GM12878 (cell line): ENCODE results near the gene AMY1C. TPM values are rescaled to one million over a fixed set of nuclear protein-coding genes. Genes with fewer than 3 reads are reported as not detected.
A peak's percentile ranks its signal among the peaks of the same experiment; 100 is the strongest.

Experiments
- ATAC-seq: fragments of 200-7000 bp; cut with Tn5 transposase; 3 replicates; pipeline ENCODE4 v1.9.1; 2020; ENCODE audit warnings: mild to moderate bottlenecking, moderate library complexity
- BruUV-seq: library from RNA; stranded (reverse); fragments of 400-500 nt; replicated peaks from 2 replicates; lab custom pipeline; 2021; lab: Mats Ljungman, UMichigan
- CTCF ChIA-PET: fragments of 300-600 bp; sonication (Branson Sonifier 250); formaldehyde crosslinking; extraction: SDS; loops from one replicate; lab custom pipeline; 2021; ENCODE audit warnings: inconsistent platforms; lab: Yijun Ruan, JAX
- POLR2A ChIA-PET: fragments of 350-600 bp; formaldehyde crosslinking; extraction: SDS; loops from one replicate; lab custom pipeline; 2021; ENCODE audit warnings: inconsistent platforms; lab: Charles Lee
- RAD21 ChIA-PET: fragments of 300-600 bp; sonication (Branson Sonifier 250); formaldehyde crosslinking; loops from one replicate; lab custom pipeline; 2023; ENCODE audit warnings: antibody characterized with exemption; ENCODE audit not compliant: unreplicated experiment; lab: Charles Lee
- SMC1A ChIA-PET: fragments of 300-600 bp; sonication (Branson Sonifier 250); formaldehyde crosslinking; loops from one replicate; lab custom pipeline; 2023; ENCODE audit not compliant: unreplicated experiment, uncharacterized antibody; lab: Charles Lee
- DNase-seq: peaks from one replicate; pipeline ENCODE4 v3.0.0-alpha.2; 2011; ENCODE audit warnings: low read depth, low spot score
- FAIRE-seq: peaks from 3 replicates; lab custom pipeline; 2011; peaks lifted over from hg19 to GRCh38; lab: Jason Lieb, UNC
- H2AFZ ChIP-seq: 2 replicates; pipeline ENCODE4 v1.6.0; 2011; ENCODE audit warnings: low read depth, low read length, control low read depth; ENCODE audit not compliant: control insufficient read depth
- H3K27ac ChIP-seq: 2 replicates; pipeline ENCODE4 v1.5.1; 2011; ENCODE audit warnings: control low read depth; ENCODE audit not compliant: control insufficient read depth, insufficient read depth
- H3K27me3 ChIP-seq, 2 experiments: replicated peaks in 1 of 2; 2 replicates each; pipeline versions ENCODE4 v1.6.0 to v1.6.1; 2011; ENCODE audit warnings: low read length in 1 of 2; ENCODE audit not compliant: control insufficient read depth in 2 of 2, insufficient read depth in 2 of 2
- H3K36me3 ChIP-seq, 2 experiments: 2 replicates each; pipeline ENCODE4 v1.5.1; 2011; ENCODE audit warnings: low read length in 1 of 2; ENCODE audit not compliant: control insufficient read depth in 2 of 2, insufficient read depth in 2 of 2
- H3K4me1 ChIP-seq: 2 replicates; pipeline ENCODE4 v1.6.1; 2011; ENCODE audit warnings: mild to moderate bottlenecking, low read length, moderate library complexity, mixed read lengths; ENCODE audit not compliant: control insufficient read depth, insufficient read depth
- H3K4me2 ChIP-seq: 2 replicates; pipeline ENCODE4 v1.6.0; 2011; ENCODE audit warnings: control low read depth; ENCODE audit not compliant: control insufficient read depth, insufficient read depth
- H3K4me3 ChIP-seq: fragments of 200-600 bp; sonication (generic); 2 replicates; pipeline ENCODE4 v1.5.1; 2016
- H3K79me2 ChIP-seq: 2 replicates; pipeline ENCODE4 v1.6.0; 2011; ENCODE audit warnings: low read length; ENCODE audit not compliant: control insufficient read depth, insufficient read depth
- H3K9ac ChIP-seq: 2 replicates; pipeline ENCODE4 v1.8.0; 2011; ENCODE audit warnings: low read length, control low read depth, mixed read lengths; ENCODE audit not compliant: control insufficient read depth, insufficient read depth
- H3K9me3 ChIP-seq: replicated peaks from 3 replicates; pipeline ENCODE4 v1.5.1; 2011; ENCODE audit warnings: mild to moderate bottlenecking, low read length; ENCODE audit not compliant: control insufficient read depth, insufficient read depth
- H4K20me1 ChIP-seq: 2 replicates; pipeline ENCODE4 v1.6.0; 2011; ENCODE audit not compliant: control insufficient read depth, insufficient read depth
- MEF2A ChIP-seq: IDR thresholded peaks from 2 replicates; pipeline ENCODE4 v1.6.1; 2011; ENCODE audit warnings: low read depth, mild to moderate bottlenecking, low read length, moderate library complexity; ENCODE audit not compliant: insufficient read depth
- MEF2B ChIP-seq: fragments of 450-650 bp; IDR thresholded peaks from 2 replicates; pipeline ENCODE4 v1.6.1; 2018; ENCODE audit warnings: mild to moderate bottlenecking, moderate library complexity; ENCODE audit not compliant: partially characterized antibody, poor library complexity, severe bottlenecking
- RAD21 ChIP-seq: IDR thresholded peaks from 2 replicates; pipeline ENCODE4 v1.6.1; 2011; ENCODE audit warnings: mild to moderate bottlenecking, low read depth, low read length, moderate library complexity; ENCODE audit not compliant: insufficient read depth
- SMC3 ChIP-seq: IDR thresholded peaks from 2 replicates; pipeline ENCODE4 v1.6.1; 2011; ENCODE audit warnings: low read length, improper control_type of control experiment, borderline replicate concordance
- TBL1XR1 ChIP-seq: IDR thresholded peaks from 2 replicates; pipeline ENCODE4 v1.6.1; 2012; ENCODE audit warnings: low read depth, low read length, improper control_type of control experiment
- WGBS: methylation state at CpG from one replicate; pipeline ENCODE4 v1.1.6; 2016; ENCODE audit warnings: low lambda C conversion rate; ENCODE audit not compliant: insufficient replicate concordance, insufficient coverage; ENCODE audit errors: missing lambda C conversion rate; 5-methylcytosine and 5-hydroxymethylcytosine counted together
- in situ Hi-C: fragments of 300-500 bp; cut with MboI; formaldehyde crosslinking; loops from 9 replicates; pipeline ENCODE4 v1.14.3; 2018; ENCODE audit warnings: mixed read lengths
- intact Hi-C: fragments of 100-400 bp; cut with micrococcal nuclease; formaldehyde crosslinking; loops from one replicate; pipeline ENCODE4 v1.14.2; 2022; ENCODE audit not compliant: unreplicated experiment
- polyA plus RNA-seq, 11 experiments: library from polyadenylated mRNA; depleted of rRNA in 4 of 11; unstranded in 6 of 11; stranded (reverse) in 5 of 11; fragments of >200 nt; fragmentation: Nextera tagmentation in 4 of 11; fragmentation: Illumina TruSeq in 1 of 11; extraction: Ambion mirVana in 4 of 11; extraction: Trizol in 1 of 11; gene quantifications; 1 replicate in 1 of 11; 2 replicates in 10 of 11; pipeline versions ENCODE4 v1.2.1 to v1.2.3, GENCODE V29; 2011 to 2016; ENCODE audit warnings: inconsistent platforms in 2 of 11, missing spikeins in 2 of 11, low read depth in 1 of 11
- total RNA-seq, 4 experiments: library from RNA; depleted of rRNA in 3 of 4; stranded (reverse); fragments of >200 nt in 3 of 4; fragmentation: Illumina TruSeq in 1 of 4; extraction: Trizol in 1 of 4; gene quantifications; 2 replicates each; pipeline versions ENCODE4 v1.2.1 to v1.2.3, GENCODE V29; 2013 to 2021
- TF ChIP-seq, protein P1 (sequence below), 3 experiments: IDR thresholded peaks in 2 of 3; conservative IDR thresholded peaks in 1 of 3; 2 replicates each; pipeline ENCODE4 v1.5.1; 2011; ENCODE audit warnings: low read depth in 3 of 3, low read length in 3 of 3, mild to moderate bottlenecking in 3 of 3, control low read depth in 2 of 3, moderate library complexity in 2 of 3, inconsistent platforms in 1 of 3, mixed read lengths in 1 of 3; ENCODE audit not compliant: control insufficient read depth in 2 of 3, insufficient read depth in 1 of 3; ENCODE audit errors: extremely low read depth in 1 of 3

The AMY1C gene
- total and polyA plus RNA-seq, 10 of the 15 experiments (the other 5 are each of a cell fraction or from before 2014, with no cell fraction given), result 0.06 to 0.13 (median 0.07) TPM; not detected in 7

- TF ChIP-seq MEF2B, result peak; percentile 33
- peak; percentile 25; the same call in 1 of the 2 replicates for TF ChIP-seq SMC3
- TF ChIP-seq, protein P1, sequence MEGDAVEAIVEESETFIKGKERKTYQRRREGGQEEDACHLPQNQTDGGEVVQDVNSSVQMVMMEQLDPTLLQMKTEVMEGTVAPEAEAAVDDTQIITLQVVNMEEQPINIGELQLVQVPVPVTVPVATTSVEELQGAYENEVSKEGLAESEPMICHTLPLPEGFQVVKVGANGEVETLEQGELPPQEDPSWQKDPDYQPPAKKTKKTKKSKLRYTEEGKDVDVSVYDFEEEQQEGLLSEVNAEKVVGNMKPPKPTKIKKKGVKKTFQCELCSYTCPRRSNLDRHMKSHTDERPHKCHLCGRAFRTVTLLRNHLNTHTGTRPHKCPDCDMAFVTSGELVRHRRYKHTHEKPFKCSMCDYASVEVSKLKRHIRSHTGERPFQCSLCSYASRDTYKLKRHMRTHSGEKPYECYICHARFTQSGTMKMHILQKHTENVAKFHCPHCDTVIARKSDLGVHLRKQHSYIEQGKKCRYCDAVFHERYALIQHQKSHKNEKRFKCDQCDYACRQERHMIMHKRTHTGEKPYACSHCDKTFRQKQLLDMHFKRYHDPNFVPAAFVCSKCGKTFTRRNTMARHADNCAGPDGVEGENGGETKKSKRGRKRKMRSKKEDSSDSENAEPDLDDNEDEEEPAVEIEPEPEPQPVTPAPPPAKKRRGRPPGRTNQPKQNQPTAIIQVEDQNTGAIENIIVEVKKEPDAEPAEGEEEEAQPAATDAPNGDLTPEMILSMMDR (IDR thresholded peaks at IDR 0.05 in 2 of 3, conservative IDR thresholded peaks at IDR 0.05 in 1 of 3; ENCODE audit: control insufficient read depth in 2 of 3, extremely low read depth in 1 of 3, insufficient read depth in 1 of 3, low read depth in 3 of 3, low read length in 3 of 3), result peak in 2 of 3 experiments; percentile 19 to 53; a peak in 2 of 6 replicates
- TF ChIP-seq RAD21, result peak; percentile 56
- TF ChIP-seq TBL1XR1, result no peak
- 0 out of 2 replicates have a peak, but pooled peaks have one; percentile 30 for TF ChIP-seq MEF2A
- TF ChIP-seq, all 136 proteins: peak for 5
- Histone ChIP-seq H3K27me3 (no peaks in the 10 kb centered on the region), H3K4me3 (no peak overlapping the region), H3K4me2 (no peak overlapping the region), H3K9me3 (no peaks in the 10 kb centered on the region), H3K36me3 (no peaks in the 10 kb centered on the region), H3K27ac (no peak overlapping the region), H4K20me1 (no peaks in the 10 kb centered on the region), H3K79me2 (no peaks in the 10 kb centered on the region), H3K9ac (no peak overlapping the region), H3K4me1 (no peaks in the 10 kb centered on the region), H2AFZ (no peak overlapping the region)
- ChIA-PET RAD21 (no interaction called here), POLR2A (no interaction called here), CTCF (interaction anchor here (1.0 to 1.8 kb wide), 2 partner anchors 344 kb away, joined by 5 read pairs; no protein-coding TSS in a partner anchor), SMC1A (interaction anchor here (0.8 kb wide), 1 partner anchor 1239 kb away, joined by 3 read pairs; no protein-coding TSS in a partner anchor)
- ATAC-seq (0 out of 3 replicates have a peak, but pooled peaks have one; percentile 39), DNase-seq (no peak), FAIRE-seq (peak; percentile 47)
- intact Hi-C loops (loop anchor here (1.0 kb wide), 1 partner anchor 344 kb away; no protein-coding TSS in a partner anchor), in situ Hi-C loops (no loop called here)
- 0% methylated on average over 1 of the region's 1 CpG for WGBS
- no TSS peak for BruUV-seq
These were observed 38.7 kb downstream of the AMY1C start for GRCh38 chr1:103788377-103788776.
